GM21515 (cell line): ENCODE results near the gene TJAP1.
"Not testable (repeated sequence)": the region's sequence is repeated elsewhere in the genome, so short reads cannot be mapped to it uniquely, and the experiment has no call there.

Experiments
- ATAC-seq: cut with Tn5 transposase; IDR thresholded peaks from one replicate; pipeline ENCODE4 v1.9.1; 2021; ENCODE audit not compliant: unreplicated experiment

The TJAP1 gene

GRCh38 chr6:43453831-43454230, 23.5 kb upstream of the TJAP1 start:
- no peak for ATAC-seq

- ATAC-seq: no peak
Measured at GRCh38 chr6:43454290-43454695, 23.1 kb upstream of the TJAP1 start.

- ATAC-seq: no peak
Measured at GRCh38 chr6:43454696-43455530, 22.5 kb upstream of the TJAP1 start.

- ATAC-seq: no peak
Measured at GRCh38 chr6:43455531-43456428, 21.6 kb upstream of the TJAP1 start, which contains the start of gene DLK2. Gene DLK2 (minus strand): TSS chr6:43455548. CDS start chr6:43454825, 723 bp downstream.

- ATAC-seq: no peak
Measured at GRCh38 chr6:43457643-43458042, 19.7 kb upstream of the TJAP1 start.

- not testable (repeated sequence) for ATAC-seq
Measured at GRCh38 chr6:43458154-43458553, 19.2 kb upstream of the TJAP1 start.

GRCh38 chr6:43459535-43459934, 17.8 kb upstream of the TJAP1 start:
- ATAC-seq: no peak

GRCh38 chr6:43460032-43460431, 17.3 kb upstream of the TJAP1 start:
- ATAC-seq: no peak

- ATAC-seq: no peak
Measured at GRCh38 chr6:43461936-43462335, 15.4 kb upstream of the TJAP1 start.

GRCh38 chr6:43464337-43464736, 13.0 kb upstream of the TJAP1 start:
- ATAC-seq: no peak

GRCh38 chr6:43465948-43466347, 11.4 kb upstream of the TJAP1 start:
- ATAC-seq: no peak

- not testable (repeated sequence) for ATAC-seq
Measured at GRCh38 chr6:43467265-43467664, 10.1 kb upstream of the TJAP1 start.

- no peak for ATAC-seq
Measured at GRCh38 chr6:43467752-43468151, 9.6 kb upstream of the TJAP1 start.

- ATAC-seq: no peak
Measured at GRCh38 chr6:43468240-43468639, 9.1 kb upstream of the TJAP1 start.

GRCh38 chr6:43468748-43469681, 8.4 kb upstream of the TJAP1 start:
- no peak for ATAC-seq

- no peak for ATAC-seq
Measured at GRCh38 chr6:43469947-43470346, 7.4 kb upstream of the TJAP1 start.

GRCh38 chr6:43471399-43471798, 6.0 kb upstream of the TJAP1 start:
- no peak for ATAC-seq

GRCh38 chr6:43472515-43472914, 4.9 kb upstream of the TJAP1 start:
- ATAC-seq: no peak

- no peak for ATAC-seq
Measured at GRCh38 chr6:43475516-43475915, 1.9 kb upstream of the TJAP1 start.

GRCh38 chr6:43476746-43477145, 624 bp upstream of the TJAP1 start:
- ATAC-seq: no peak

GRCh38 chr6:43478008-43478372, 620 bp downstream of the TJAP1 start:
- ATAC-seq: no peak
